ENCODE results near the gene BTG1.

DNA sequence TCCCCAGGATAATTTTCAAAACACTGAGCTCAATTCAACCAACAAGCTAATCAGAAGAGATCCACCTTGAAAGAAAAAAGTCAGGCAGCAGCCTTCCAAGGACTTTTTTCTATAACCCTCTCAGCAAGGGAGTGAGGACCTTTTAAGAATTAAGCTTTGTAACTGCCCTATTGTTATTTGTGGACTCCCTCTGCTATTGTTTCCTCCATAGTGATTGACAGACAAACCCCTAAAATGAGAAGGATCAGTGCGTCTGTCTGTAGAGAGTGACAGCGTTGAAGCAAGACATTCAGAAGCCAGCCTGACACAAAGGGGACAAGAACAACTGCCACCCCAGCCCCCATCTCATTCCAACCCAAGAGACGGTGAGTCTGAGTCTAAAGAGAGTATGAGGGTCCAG, 30.3 kb upstream of the BTG1 start:
- TF ChIP-seq FOXK2 (IDR thresholded peaks at IDR 0.05) (no peak), FOXA1 (IDR thresholded peaks at IDR 0.05) (no peak), BHLHE40 (IDR thresholded peaks at IDR 0.05; ENCODE audit: borderline replicate concordance) (no peak), SUZ12 (IDR thresholded peaks at IDR 0.05) (no peak)

Data from HEK293T (cell line).